Osteoblast (primary cell): ENCODE measurements around the gene CNNM3. TPM values are rescaled to one million over a fixed set of nuclear protein-coding genes. Genes with fewer than 3 reads are reported as not detected.

Source experiments
- DNase-seq: peaks from one replicate; pipeline ENCODE4 v3.0.0; 2011; ENCODE audit warnings: low spot score, mixed read lengths; ENCODE audit not compliant: insufficient read length; ENCODE audit errors: missing footprints
- H2AFZ ChIP-seq: 2 replicates; pipeline ENCODE4 v1.6.0; 2011; ENCODE audit warnings: mild to moderate bottlenecking, low read length
- H3K27ac ChIP-seq: 2 replicates; pipeline ENCODE4 v1.5.1; 2011; ENCODE audit warnings: mild to moderate bottlenecking, low read depth, low read length, moderate library complexity
- H3K27me3 ChIP-seq: 2 replicates; pipeline ENCODE4 v1.6.0; 2012; ENCODE audit warnings: mild to moderate bottlenecking, control low read depth, inconsistent platforms, low read length, moderate library complexity; ENCODE audit not compliant: insufficient read depth
- H3K36me3 ChIP-seq: 2 replicates; pipeline ENCODE4 v1.5.1; 2011; ENCODE audit warnings: mild to moderate bottlenecking, low read length, control low read depth, moderate library complexity; ENCODE audit not compliant: insufficient read depth
- H3K4me1 ChIP-seq: 2 replicates; pipeline ENCODE4 v1.5.1; 2011; ENCODE audit warnings: mild to moderate bottlenecking, low read length, control low read depth, moderate library complexity; ENCODE audit not compliant: insufficient read depth
- H3K4me2 ChIP-seq: 2 replicates; pipeline ENCODE4 v1.6.0; 2011; ENCODE audit warnings: mild to moderate bottlenecking, low read length; ENCODE audit not compliant: insufficient read depth
- H3K4me3 ChIP-seq: fragments of 200-600 bp; sonication (generic); 3 replicates; pipeline ENCODE4 v1.5.1; 2012; ENCODE audit warnings: mild to moderate bottlenecking, low read length, inconsistent platforms; ENCODE audit not compliant: insufficient read depth
- H3K79me2 ChIP-seq: 2 replicates; pipeline ENCODE4 v1.6.0; 2012; ENCODE audit warnings: mild to moderate bottlenecking, low read length, control low read depth, inconsistent platforms; ENCODE audit not compliant: insufficient read depth
- H3K9me3 ChIP-seq: 2 replicates; pipeline ENCODE4 v1.5.1; 2011; ENCODE audit warnings: low read depth, low read length, control low read depth
- H4K20me1 ChIP-seq: 2 replicates; pipeline ENCODE4 v1.6.0; 2012; ENCODE audit warnings: mild to moderate bottlenecking, low read length, control low read depth; ENCODE audit not compliant: insufficient read depth
- total RNA-seq: library from RNA; depleted of rRNA; stranded (reverse); fragments of >200 nt; gene quantifications from 2 replicates; pipeline ENCODE4 v1.2.3, GENCODE V29; 2012
- TF ChIP-seq, protein P1 (sequence below): IDR thresholded peaks from 2 replicates; pipeline ENCODE4 v1.5.1; 2011; ENCODE audit warnings: mild to moderate bottlenecking, low read depth, low read length, moderate library complexity; ENCODE audit errors: extremely low read depth

Gene CNNM3
- total RNA-seq, 1 donor: 8.7 TPM

DNA sequence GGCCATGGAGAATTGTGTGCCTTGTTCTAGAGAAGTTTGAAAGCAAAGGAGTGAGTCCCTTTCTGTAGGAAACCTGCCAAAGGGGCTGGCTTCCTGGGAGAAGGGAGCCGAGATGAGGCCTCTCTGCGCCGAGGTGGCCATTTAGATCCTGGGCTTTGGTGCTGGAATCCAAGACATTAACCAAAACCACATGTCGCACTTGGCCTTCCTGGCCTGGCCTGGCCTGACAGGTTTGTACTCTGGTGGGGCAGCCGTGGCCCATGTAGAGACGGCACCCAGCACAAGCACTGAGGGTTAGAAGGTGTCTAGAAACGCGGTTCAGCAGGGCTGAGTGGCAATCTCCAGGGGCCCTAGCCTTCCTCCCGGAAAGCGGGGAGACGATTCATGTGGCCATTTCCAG lies 7.1 kb downstream of the CNNM3 start:
- Histone ChIP-seq H3K4me2 (no peak overlapping the region), H3K27ac (no peak overlapping the region), H3K27me3 (no peaks in the 10 kb centered on the region), H3K36me3 (peaks cover 3% of the 10 kb centered on the region), H3K4me1 (no peaks in the 10 kb centered on the region), H3K79me2 (peaks cover 4% of the 10 kb centered on the region), H2AFZ (no peak overlapping the region), H4K20me1 (peaks cover 26% of the 10 kb centered on the region), H3K9me3 (no peaks in the 10 kb centered on the region), H3K4me3 (no peak overlapping the region)
- no peak for DNase-seq
- TF ChIP-seq, protein P1, sequence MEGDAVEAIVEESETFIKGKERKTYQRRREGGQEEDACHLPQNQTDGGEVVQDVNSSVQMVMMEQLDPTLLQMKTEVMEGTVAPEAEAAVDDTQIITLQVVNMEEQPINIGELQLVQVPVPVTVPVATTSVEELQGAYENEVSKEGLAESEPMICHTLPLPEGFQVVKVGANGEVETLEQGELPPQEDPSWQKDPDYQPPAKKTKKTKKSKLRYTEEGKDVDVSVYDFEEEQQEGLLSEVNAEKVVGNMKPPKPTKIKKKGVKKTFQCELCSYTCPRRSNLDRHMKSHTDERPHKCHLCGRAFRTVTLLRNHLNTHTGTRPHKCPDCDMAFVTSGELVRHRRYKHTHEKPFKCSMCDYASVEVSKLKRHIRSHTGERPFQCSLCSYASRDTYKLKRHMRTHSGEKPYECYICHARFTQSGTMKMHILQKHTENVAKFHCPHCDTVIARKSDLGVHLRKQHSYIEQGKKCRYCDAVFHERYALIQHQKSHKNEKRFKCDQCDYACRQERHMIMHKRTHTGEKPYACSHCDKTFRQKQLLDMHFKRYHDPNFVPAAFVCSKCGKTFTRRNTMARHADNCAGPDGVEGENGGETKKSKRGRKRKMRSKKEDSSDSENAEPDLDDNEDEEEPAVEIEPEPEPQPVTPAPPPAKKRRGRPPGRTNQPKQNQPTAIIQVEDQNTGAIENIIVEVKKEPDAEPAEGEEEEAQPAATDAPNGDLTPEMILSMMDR: no peak

DNA sequence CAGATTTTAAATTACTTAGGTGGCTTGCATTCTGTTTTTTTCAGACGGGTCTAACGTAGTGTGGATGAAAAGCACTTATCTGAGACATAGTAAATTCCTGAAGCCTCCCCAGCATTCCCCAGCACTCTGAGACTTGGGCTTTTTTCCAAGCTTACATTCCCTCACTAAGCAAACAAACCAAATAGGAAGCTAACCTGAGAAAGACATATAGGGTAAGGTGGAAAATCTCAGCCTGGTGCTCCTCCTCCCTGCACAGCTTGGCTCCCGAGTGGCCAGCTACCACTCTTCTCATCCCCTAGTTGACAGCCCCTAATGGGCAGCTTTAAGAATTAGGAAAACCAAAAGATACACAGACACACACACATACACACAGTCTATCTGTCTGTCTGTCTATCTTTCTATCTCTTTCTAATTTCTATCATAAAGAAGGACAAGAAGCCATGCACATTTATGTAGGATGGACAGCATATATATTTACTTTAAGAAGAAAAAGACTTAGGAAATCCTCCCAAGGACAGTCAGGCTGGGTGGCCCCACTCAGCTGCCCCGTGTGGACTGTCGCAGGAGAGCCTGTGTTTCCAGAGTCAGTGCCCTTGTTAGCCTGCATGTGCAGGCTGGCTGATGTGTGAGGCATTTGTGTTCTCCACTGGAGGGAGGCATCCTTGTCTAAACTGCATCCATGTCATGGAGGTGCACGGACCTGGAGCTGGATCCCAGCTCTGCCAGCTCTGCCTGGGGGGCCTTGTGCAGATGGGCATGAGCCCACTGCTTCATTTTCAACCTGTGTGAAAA lies 8.2 kb downstream of the CNNM3 start:
- no peak overlapping the region for H3K4me3 ChIP-seq
- no peaks in the 10 kb centered on the region for H3K9me3 ChIP-seq
- H4K20me1 ChIP-seq: peaks cover 18% of the 10 kb centered on the region
- no peak overlapping the region for H3K4me2 ChIP-seq
- no peak overlapping the region for H3K27ac ChIP-seq
- DNase-seq: no peak
- TF ChIP-seq, protein P1: no peak
- no peaks in the 10 kb centered on the region for H3K79me2 ChIP-seq
- H3K36me3 ChIP-seq: peaks cover 6% of the 10 kb centered on the region
- H2AFZ ChIP-seq: no peak overlapping the region
- H3K4me1 ChIP-seq: no peaks in the 10 kb centered on the region
- no peaks in the 10 kb centered on the region for H3K27me3 ChIP-seq

DNA sequence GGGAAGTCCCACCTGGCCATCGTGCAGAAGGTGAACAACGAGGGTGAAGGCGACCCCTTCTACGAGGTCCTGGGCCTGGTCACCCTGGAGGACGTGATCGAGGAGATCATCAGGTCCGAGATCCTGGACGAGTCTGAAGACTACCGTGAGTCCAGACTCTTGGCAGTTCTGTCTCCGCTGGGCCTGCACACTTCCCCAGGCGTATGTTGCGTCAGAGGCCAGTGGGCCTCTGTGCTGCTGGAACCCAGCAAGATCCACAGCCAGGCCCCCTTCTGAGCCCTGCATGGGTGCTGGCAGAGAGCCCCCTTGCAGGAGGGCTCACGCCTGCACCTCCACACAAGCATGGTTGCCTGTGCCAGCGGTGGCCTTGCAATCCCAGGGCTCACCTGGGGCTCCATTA lies 9.0 kb downstream of the CNNM3 start:
- H3K4me2 ChIP-seq: no peak overlapping the region

DNA sequence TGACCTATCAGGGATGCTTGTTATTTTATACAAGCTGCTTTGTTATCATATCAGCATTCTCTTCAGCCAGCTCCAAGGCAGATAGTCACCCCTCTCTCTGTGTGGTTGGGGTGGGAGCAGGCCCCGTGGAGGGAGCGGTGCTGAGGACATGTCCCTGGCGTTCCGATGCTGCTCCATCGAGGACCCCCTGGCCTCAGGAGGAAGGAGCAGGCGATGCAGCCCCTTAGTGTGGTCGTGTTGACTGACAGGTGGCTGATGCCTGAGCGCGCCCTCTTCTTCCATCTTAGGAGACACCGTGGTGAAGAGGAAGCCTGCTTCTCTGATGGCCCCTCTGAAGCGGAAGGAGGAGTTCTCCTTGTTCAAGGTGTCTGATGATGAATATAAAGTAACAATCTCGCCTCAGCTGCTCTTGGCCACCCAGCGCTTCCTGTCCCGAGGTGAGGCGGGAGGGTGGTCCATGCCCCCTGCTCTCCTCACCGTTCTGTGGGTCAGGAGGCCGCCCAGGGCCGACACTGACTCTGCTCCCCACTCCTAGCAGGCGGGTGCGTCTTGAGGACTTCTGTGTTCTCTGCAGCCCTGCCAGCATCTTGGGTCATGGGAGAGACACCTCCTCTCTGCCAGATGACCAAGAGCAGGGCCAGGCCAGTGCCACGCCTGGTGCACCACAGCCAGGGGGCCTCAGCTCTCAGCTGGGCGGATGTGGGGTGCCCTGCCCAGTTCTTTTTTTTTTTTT lies 10.6 kb downstream of the CNNM3 start:
- TF ChIP-seq, protein P1: no peak
- Histone ChIP-seq H3K9me3 (no peaks in the 10 kb centered on the region), H2AFZ (no peak overlapping the region), H3K27ac (no peak overlapping the region), H3K4me3 (no peak overlapping the region), H3K79me2 (no peaks in the 10 kb centered on the region), H3K4me2 (no peak overlapping the region), H3K4me1 (no peaks in the 10 kb centered on the region), H3K36me3 (peaks cover 6% of the 10 kb centered on the region), H4K20me1 (no peaks in the 10 kb centered on the region), H3K27me3 (no peaks in the 10 kb centered on the region)
- peak; percentile 56 for DNase-seq

More for the DNA sequence above, 9.0 kb downstream of the CNNM3 start:
- H3K4me1 ChIP-seq: no peaks in the 10 kb centered on the region
- no peak overlapping the region for H2AFZ ChIP-seq
- H3K9me3 ChIP-seq: no peaks in the 10 kb centered on the region
- no peaks in the 10 kb centered on the region for H3K79me2 ChIP-seq
- no peak overlapping the region for H3K27ac ChIP-seq
- no peak overlapping the region for H3K4me3 ChIP-seq
- H3K36me3 ChIP-seq: peaks cover 6% of the 10 kb centered on the region
- TF ChIP-seq, protein P1: no peak
- H4K20me1 ChIP-seq: peaks cover 13% of the 10 kb centered on the region
- H3K27me3 ChIP-seq: no peaks in the 10 kb centered on the region
- no peak for DNase-seq
